GM23248 (cell line): ENCODE data around the gene PNPLA2.

Experiments
- EZH2 ChIP-seq: fragments of 200-600 bp; sonication (generic); IDR thresholded peaks from 2 replicates; pipeline ENCODE4 v1.6.1; 2018; ENCODE audit warnings: antibody characterized with exemption, mild to moderate bottlenecking; ENCODE audit not compliant: insufficient read depth, poor library complexity, severe bottlenecking
- EZH2phosphoT487 ChIP-seq: fragments of 200-600 bp; sonication (generic); IDR thresholded peaks from 2 replicates; pipeline ENCODE4 v1.6.1; 2018; ENCODE audit warnings: antibody characterized with exemption, moderate library complexity, mild to moderate bottlenecking, low read depth; ENCODE audit not compliant: insufficient read depth

- TF ChIP-seq EZH2phosphoT487 = no peak
- no peak for TF ChIP-seq EZH2
Measured at GRCh38 chr11:849104-849824, 30.6 kb downstream of the PNPLA2 start.
